ENCODE measurements around the gene OR4X2.

Gene OR4X2

GRCh38 chr11:48272606-48273005 is 27.7 kb downstream of the OR4X2 start:
- Mint-ChIP-seq H3K27me3 (ENCODE audit: low read depth) (no peaks in the 10 kb centered on the region), H3K9me3 (peaks cover 8% of the 10 kb centered on the region), H3K4me1 (no peaks in the 10 kb centered on the region), H3K4me3 (no peak overlapping the region), H3K27ac (no peak overlapping the region), H3K36me3 (ENCODE audit: low read depth) (no peaks in the 10 kb centered on the region)
- TF ChIP-seq CTCF (IDR thresholded peaks at IDR 0.05; ENCODE audit: unreplicated experiment in 3 of 3) = no peak

All from nephron (organoid).